Activated CD4-positive, alpha-beta memory T cell treated with anti-CD3 and anti-CD28 coated beads for 36 hours (primary cell): Measurements from ENCODE around the gene RAB3GAP2. TPM values are rescaled to one million over a fixed set of nuclear protein-coding genes. Genes with fewer than 3 reads are reported as not detected.
"Not testable (repeated sequence)": the region's sequence is repeated elsewhere in the genome, so short reads cannot be mapped to it uniquely, and the experiment has no call there.

Experiments used
- CTCF ChIA-PET: fragments of 350-600 bp; sonication (Branson Sonifier 250); formaldehyde crosslinking; loops from one replicate; lab custom pipeline; 2021; ENCODE audit warnings: antibody characterized with exemption, inconsistent platforms; lab: Charles Lee
- POLR2A ChIA-PET: fragments of 350-600 bp; sonication (Branson Sonifier 250); formaldehyde crosslinking; loops from one replicate; lab custom pipeline; 2021; ENCODE audit warnings: antibody characterized with exemption; lab: Charles Lee
- DNase-seq: peaks from one replicate; pipeline ENCODE4 v3.0.0-alpha.2; 2020
- H3K27ac Mint-ChIP-seq: one replicate; pipeline ENCODE4 v1.8.0; 2021; ENCODE audit warnings: mixed read lengths
- H3K27me3 Mint-ChIP-seq: one replicate; pipeline ENCODE4 v1.8.0; 2021; ENCODE audit warnings: mixed read lengths
- H3K36me3 Mint-ChIP-seq: one replicate; pipeline ENCODE4 v1.8.0; 2021; ENCODE audit warnings: mixed read lengths
- H3K4me1 Mint-ChIP-seq: one replicate; pipeline ENCODE4 v1.8.0; 2021; ENCODE audit warnings: low read depth, mixed read lengths
- H3K4me3 Mint-ChIP-seq: one replicate; pipeline ENCODE4 v1.8.0; 2021; ENCODE audit warnings: mild to moderate bottlenecking, mixed read lengths
- H3K9me3 Mint-ChIP-seq: one replicate; pipeline ENCODE4 v1.8.0; 2021; ENCODE audit warnings: mixed read lengths
- intact Hi-C: fragments of 100-400 bp; cut with micrococcal nuclease; formaldehyde crosslinking; loops from one replicate; pipeline ENCODE4 v1.15.1; 2023
- total RNA-seq, 2 experiments: library from RNA; stranded (reverse); gene quantifications; one replicate each; pipeline ENCODE4 v1.2.3, GENCODE V29; 2021

Gene RAB3GAP2, protein sequence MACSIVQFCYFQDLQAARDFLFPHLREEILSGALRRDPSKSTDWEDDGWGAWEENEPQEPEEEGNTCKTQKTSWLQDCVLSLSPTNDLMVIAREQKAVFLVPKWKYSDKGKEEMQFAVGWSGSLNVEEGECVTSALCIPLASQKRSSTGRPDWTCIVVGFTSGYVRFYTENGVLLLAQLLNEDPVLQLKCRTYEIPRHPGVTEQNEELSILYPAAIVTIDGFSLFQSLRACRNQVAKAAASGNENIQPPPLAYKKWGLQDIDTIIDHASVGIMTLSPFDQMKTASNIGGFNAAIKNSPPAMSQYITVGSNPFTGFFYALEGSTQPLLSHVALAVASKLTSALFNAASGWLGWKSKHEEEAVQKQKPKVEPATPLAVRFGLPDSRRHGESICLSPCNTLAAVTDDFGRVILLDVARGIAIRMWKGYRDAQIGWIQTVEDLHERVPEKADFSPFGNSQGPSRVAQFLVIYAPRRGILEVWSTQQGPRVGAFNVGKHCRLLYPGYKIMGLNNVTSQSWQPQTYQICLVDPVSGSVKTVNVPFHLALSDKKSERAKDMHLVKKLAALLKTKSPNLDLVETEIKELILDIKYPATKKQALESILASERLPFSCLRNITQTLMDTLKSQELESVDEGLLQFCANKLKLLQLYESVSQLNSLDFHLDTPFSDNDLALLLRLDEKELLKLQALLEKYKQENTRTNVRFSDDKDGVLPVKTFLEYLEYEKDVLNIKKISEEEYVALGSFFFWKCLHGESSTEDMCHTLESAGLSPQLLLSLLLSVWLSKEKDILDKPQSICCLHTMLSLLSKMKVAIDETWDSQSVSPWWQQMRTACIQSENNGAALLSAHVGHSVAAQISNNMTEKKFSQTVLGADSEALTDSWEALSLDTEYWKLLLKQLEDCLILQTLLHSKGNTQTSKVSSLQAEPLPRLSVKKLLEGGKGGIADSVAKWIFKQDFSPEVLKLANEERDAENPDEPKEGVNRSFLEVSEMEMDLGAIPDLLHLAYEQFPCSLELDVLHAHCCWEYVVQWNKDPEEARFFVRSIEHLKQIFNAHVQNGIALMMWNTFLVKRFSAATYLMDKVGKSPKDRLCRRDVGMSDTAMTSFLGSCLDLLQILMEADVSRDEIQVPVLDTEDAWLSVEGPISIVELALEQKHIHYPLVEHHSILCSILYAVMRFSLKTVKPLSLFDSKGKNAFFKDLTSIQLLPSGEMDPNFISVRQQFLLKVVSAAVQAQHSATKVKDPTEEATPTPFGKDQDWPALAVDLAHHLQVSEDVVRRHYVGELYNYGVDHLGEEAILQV (N-terminal part only)
- total RNA-seq, result 10 to 100 TPM; 46.1 to 46.5 TPM

DNA sequence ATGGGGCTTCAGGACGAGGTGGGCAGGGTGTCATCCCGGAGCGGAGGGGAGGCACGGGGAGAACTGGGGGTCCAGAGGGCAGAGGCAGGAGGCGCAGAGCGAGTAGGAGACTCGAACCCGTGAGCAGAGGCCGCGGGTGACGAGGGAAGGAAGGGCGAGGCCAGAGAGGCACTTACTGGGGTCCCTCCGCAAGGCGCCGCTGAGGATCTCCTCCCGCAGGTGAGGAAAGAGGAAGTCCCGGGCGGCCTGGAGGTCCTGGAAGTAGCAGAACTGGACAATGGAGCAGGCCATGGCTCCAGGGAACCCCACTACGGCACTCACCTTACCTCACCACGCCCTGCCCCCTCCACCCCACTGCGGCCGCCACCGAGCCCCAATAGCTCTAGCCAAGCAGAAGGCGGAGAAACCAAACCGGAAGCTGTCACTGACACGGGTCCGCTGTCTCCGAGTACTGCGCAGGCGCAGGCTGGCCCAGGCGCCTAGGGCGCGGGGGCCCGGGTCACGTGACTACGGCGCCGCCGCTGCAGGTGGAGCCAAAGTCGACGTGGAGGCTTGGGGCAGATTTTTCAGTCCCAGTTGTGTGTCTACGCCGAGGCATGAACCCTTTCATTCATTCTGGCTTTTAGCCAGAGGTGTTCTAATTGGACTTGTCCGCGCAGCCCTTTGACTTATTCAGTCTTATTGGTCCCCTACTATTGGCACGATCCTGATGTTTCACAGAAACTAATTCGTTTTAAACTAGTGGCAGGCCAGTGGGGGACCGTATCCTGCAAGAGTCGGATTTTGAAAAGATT, at the start of gene RAB3GAP2:
Gene RAB3GAP2 (minus strand): TSS at position 407 of the 794 bp plus-strand sequence. CDS start 116 bp downstream, at position 291.
- H3K9me3 Mint-ChIP-seq, result no peaks in the 10 kb centered on the region
- CTCF ChIA-PET, result interaction anchor here (1.2 kb wide), 1 partner anchor 7 kb away, joined by 6 read pairs; no protein-coding TSS in a partner anchor

DNA sequence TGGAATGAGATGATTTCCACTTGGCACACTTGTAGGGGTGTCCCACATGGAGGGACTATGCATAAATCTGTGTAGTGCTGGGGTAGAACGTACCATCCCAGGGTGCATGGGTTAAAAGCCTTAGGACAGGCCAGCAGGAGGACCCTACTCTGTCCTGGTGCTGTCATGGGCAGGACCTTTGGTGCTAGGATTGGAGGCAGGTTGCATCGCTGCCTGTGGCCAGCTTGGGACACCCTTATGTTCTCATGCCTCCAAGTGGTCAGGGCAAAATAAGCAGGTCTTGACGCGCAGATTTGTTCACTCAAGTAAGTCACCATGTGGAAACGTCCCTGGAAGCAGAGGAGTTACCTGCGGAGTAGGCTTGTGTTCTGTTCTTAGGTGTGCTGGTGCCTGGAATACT, 49.5 kb upstream of the RAB3GAP2 start:
- Mint-ChIP-seq H3K9me3 (no peaks in the 10 kb centered on the region), H3K27me3 (peaks cover 6% of the 10 kb centered on the region), H3K4me1 (no peaks in the 10 kb centered on the region), H3K36me3 (no peaks in the 10 kb centered on the region), H3K27ac (no peak overlapping the region), H3K4me3 (no peak overlapping the region)
- POLR2A ChIA-PET, result no interaction called here
- CTCF ChIA-PET, result no interaction called here
- DNase-seq, result no peak
- intact Hi-C loops, result no loop called here

More for the DNA sequence above, at the start of gene RAB3GAP2:
- peaks cover 17% of the 10 kb centered on the region for H3K4me1 Mint-ChIP-seq
- POLR2A ChIA-PET, result interaction anchor here (0.9 to 1.0 kb wide), 2 partner anchors 31 to 53 kb away, joined by 3 to 4 read pairs; no protein-coding TSS in a partner anchor
- peak; percentile 97 for DNase-seq
- intact Hi-C loops, result loop anchor here (1.0 to 10.0 kb wide), 6 partner anchors 31 to 1987 kb away; partner anchors contain the start of genes BPNT1, C1orf115, EPRS1 and RRP15
- H3K4me3 Mint-ChIP-seq, result no peak within 1 kb of the TSS
- peak within 1 kb of the TSS; percentile 86 for H3K27ac Mint-ChIP-seq
- peaks cover 3% of the 10 kb centered on the region for H3K27me3 Mint-ChIP-seq
- H3K36me3 Mint-ChIP-seq, result peaks cover 14% of the 10 kb centered on the region

DNA sequence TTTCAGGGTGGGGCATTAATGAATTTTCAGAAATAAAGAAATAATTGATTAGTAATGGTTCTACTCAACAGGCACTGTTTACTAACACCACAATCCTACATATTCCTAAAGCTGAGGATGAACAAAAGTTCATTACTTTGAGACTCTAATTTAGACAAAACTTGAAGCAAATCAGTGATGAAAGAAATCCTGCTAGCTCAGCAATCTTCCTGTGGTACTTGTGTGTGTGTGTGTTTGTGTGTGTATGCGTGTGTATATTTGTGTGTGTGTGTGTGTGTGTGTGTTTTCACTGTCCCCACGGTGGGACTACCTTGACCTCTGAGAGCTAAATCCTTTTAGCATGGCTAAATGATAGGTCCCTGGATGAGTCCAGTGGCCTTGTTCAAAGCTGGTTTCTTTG, 48.5 kb upstream of the RAB3GAP2 start:
- H3K27me3 Mint-ChIP-seq, result peaks cover 4% of the 10 kb centered on the region
- DNase-seq, result no peak
- ChIA-PET POLR2A (no interaction called here), CTCF (no interaction called here)
- H3K9me3 Mint-ChIP-seq, result no peaks in the 10 kb centered on the region
- no peak overlapping the region for H3K4me3 Mint-ChIP-seq
- intact Hi-C loops, result no loop called here
- no peaks in the 10 kb centered on the region for H3K36me3 Mint-ChIP-seq
- no peaks in the 10 kb centered on the region for H3K4me1 Mint-ChIP-seq
- H3K27ac Mint-ChIP-seq, result no peak overlapping the region

DNA sequence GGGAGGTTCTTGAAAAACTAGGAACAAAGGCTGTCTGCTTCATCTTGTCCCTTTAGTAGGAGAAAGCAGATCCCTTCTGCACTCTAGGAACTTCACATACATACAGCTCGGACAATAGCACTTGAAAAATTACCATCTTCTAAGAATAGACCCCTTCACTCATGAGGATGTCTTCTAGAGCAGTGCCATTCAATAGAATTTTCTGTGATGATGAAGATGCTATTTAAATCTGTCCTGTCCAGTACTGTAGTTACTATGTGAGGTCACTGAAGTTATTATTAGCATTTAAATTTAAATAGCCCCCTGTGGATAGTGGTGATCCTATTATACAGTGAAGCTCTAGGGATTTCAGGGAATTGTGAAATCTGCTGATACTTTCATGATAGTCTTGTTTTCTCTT, 46.4 kb upstream of the RAB3GAP2 start:
- Mint-ChIP-seq H3K27ac (no peak overlapping the region), H3K27me3 (peaks cover 4% of the 10 kb centered on the region), H3K36me3 (no peaks in the 10 kb centered on the region), H3K4me1 (no peaks in the 10 kb centered on the region), H3K4me3 (no peak overlapping the region), H3K9me3 (no peaks in the 10 kb centered on the region)
- POLR2A ChIA-PET, result no interaction called here
- intact Hi-C loops, result no loop called here
- no peak for DNase-seq
- CTCF ChIA-PET, result interaction anchor here (1.0 kb wide), 1 partner anchor 23 kb away, joined by 3 read pairs; no protein-coding TSS in a partner anchor

DNA sequence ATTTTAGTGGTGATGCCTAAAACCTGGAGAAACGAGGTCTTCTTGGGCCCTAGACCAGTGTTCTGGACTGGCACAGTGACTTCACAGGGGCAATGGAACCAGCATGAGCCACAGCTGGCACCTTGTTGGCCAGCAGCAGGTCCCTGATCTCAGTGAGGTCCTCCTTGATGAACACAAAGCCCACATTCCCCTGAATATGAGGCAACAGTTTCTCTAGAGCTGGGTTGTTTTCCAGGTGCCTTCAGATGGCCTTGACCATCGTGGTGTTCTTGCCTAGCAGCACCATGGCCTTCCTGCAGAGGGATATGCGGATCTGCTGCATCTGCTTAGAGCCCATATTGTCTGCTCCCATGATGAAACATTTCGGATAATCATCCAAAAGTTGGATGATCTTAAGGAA, 44.9 kb upstream of the RAB3GAP2 start:
- Mint-ChIP-seq H3K4me3 (no peak overlapping the region), H3K27ac (no peak overlapping the region), H3K9me3 (no peaks in the 10 kb centered on the region), H3K4me1 (no peaks in the 10 kb centered on the region), H3K36me3 (no peaks in the 10 kb centered on the region), H3K27me3 (peaks cover 2% of the 10 kb centered on the region)
- DNase-seq, result no peak
- POLR2A ChIA-PET, result no interaction called here
- CTCF ChIA-PET, result no interaction called here
- intact Hi-C loops, result no loop called here

DNA sequence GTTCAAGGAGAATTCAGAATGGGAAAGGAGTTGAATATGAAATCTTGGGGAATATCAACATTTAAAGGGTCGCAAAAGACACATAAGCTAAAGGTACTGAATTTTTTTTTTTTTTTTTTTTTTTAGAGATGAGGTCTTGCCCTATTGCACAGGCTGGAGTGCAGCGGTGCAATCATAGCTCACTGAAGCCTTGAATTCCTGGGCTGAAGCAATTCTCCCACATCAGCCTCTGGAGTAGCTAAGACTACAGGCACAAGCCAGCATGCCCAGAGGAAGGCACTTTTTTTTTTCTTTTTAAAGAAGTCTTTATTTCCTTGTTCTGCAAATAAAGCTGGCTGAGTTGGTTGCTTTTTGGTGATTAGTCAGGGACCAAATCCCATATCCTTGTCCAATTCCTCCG, 44.1 kb upstream of the RAB3GAP2 start:
- Mint-ChIP-seq H3K27ac (no peak overlapping the region), H3K9me3 (no peaks in the 10 kb centered on the region), H3K4me1 (no peaks in the 10 kb centered on the region), H3K36me3 (no peaks in the 10 kb centered on the region), H3K4me3 (no peak overlapping the region), H3K27me3 (no peaks in the 10 kb centered on the region)
- no peak for DNase-seq
- ChIA-PET POLR2A (no interaction called here), CTCF (no interaction called here)
- intact Hi-C loops, result no loop called here

DNA sequence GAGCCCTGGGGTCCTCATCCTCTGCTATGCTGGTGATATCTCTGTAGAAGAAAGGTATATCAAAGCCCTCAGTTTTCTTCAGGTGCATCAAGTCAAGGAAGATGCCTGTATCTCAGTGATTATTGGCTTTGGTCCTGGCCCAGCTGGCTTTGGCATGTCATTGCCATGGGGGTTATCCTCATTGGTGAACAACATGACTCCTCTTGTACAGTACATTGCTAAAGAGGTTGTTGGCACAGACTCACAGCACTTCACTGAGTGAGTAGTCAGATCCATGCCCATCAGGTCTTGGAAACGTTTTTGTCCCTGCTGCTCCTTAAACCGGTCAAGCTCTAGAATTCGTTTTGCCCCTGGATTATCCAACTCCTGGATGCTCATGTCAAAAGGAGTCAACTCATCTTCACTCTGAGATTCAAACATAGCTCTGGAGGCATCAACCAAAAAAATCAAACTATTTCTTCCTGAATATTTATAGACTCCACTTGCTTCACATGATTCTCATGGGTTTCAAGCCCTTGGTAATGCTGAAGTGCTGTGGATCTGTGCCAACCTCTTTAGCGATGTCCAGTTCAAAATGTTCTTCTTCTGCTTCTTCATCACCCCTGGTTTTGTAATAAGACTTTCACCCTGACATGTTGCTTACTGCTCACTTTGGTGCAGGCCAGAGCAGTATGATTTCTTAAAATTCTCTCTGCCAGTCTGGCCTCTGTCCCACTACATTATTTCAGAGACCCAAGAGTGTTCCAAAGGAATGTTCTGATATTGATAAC, 43.0 kb upstream of the RAB3GAP2 start:
- no peaks in the 10 kb centered on the region for H3K9me3 Mint-ChIP-seq
- DNase-seq, result no peak
- H3K36me3 Mint-ChIP-seq, result no peaks in the 10 kb centered on the region
- ChIA-PET CTCF (interaction anchor here (0.8 to 1.2 kb wide), 2 partner anchors 9 to 19 kb away, joined by 3 to 10 read pairs; no protein-coding TSS in a partner anchor), POLR2A (no interaction called here)
- intact Hi-C loops, result no loop called here
- no peaks in the 10 kb centered on the region for H3K27me3 Mint-ChIP-seq
- H3K4me3 Mint-ChIP-seq, result no peak overlapping the region
- H3K27ac Mint-ChIP-seq, result no peak overlapping the region
- H3K4me1 Mint-ChIP-seq, result no peaks in the 10 kb centered on the region

DNA sequence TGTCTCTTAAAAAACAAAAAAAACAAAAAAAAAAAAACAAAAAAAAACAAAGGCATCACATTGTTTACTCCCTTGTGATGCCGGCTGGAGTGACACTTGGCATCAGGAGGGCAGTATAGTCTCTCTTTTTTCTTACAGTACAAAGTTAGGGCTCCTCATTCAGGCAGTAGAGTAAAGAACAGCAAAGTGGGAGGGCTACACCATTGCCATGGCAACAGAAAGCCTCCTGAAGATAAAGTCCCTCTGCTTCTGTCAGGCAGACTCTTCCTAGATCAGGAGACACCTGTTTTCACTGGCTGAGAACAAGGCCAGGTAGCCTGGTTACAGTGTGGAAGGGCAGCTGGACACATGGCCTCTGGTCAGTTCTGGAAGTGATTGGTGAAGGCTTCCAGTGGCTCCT, 41.3 kb upstream of the RAB3GAP2 start:
- no peaks in the 10 kb centered on the region for H3K36me3 Mint-ChIP-seq
- POLR2A ChIA-PET, result no interaction called here

DNA sequence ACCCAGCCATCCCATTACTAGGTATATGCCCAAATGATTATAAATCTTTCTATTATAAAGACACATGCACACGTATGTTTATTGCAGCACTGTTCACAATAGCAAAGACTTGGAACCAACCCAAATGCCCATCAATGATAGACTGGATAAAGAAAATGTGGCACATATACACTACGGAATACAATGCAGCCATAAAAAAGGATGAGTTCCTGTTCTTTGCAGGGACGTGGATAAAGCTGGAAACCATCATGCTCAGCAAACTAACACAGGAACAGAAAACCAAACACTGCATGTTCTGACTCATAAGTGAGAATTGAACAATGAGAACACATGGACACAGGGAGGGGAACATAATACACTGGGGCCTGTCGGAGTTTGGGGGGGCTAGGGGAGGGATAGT, 37.9 kb upstream of the RAB3GAP2 start:
- H3K4me1 Mint-ChIP-seq, CTCF ChIA-PET, H3K36me3 Mint-ChIP-seq, DNase-seq, H3K9me3 Mint-ChIP-seq, intact Hi-C loops, POLR2A ChIA-PET, H3K27me3 Mint-ChIP-seq, H3K4me3 Mint-ChIP-seq, H3K27ac Mint-ChIP-seq: not testable (repeated sequence)

More for the DNA sequence above, 41.3 kb upstream of the RAB3GAP2 start:
- no peak overlapping the region for H3K27ac Mint-ChIP-seq
- CTCF ChIA-PET, result interaction anchor here (1.2 kb wide), 1 partner anchor 17 kb away, joined by 10 read pairs; no protein-coding TSS in a partner anchor
- H3K27me3 Mint-ChIP-seq, result peaks cover 3% of the 10 kb centered on the region
- no peaks in the 10 kb centered on the region for H3K9me3 Mint-ChIP-seq
- no peaks in the 10 kb centered on the region for H3K4me1 Mint-ChIP-seq
- intact Hi-C loops, result no loop called here
- no peak for DNase-seq
- no peak overlapping the region for H3K4me3 Mint-ChIP-seq

DNA sequence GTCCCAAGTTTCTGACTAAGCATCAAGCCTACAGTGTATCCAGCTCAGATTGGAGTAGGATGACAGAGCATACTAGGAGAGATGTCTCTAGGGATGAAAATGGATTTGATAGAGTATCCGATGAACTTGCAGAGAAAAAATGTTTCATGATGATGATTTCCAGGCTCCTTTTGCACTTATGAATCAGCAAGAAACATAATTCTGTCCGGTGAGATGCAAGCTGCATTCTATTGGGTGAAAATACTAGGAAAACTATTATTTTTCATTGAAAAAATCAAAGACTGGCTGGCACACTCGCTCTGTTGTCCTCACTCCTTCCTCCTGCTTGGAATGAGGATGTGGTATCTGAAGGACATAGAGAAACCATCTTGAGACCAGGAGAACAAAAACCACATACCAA, 35.4 kb upstream of the RAB3GAP2 start:
- peaks cover 6% of the 10 kb centered on the region for H3K27me3 Mint-ChIP-seq

More for the DNA sequence above, 35.4 kb upstream of the RAB3GAP2 start:
- intact Hi-C loops, result no loop called here
- POLR2A ChIA-PET, result no interaction called here
- no peaks in the 10 kb centered on the region for H3K9me3 Mint-ChIP-seq
- no peaks in the 10 kb centered on the region for H3K36me3 Mint-ChIP-seq
- no peak overlapping the region for H3K4me3 Mint-ChIP-seq
- CTCF ChIA-PET, result no interaction called here
- H3K27ac Mint-ChIP-seq, result no peak overlapping the region
- no peak for DNase-seq
- H3K4me1 Mint-ChIP-seq, result no peaks in the 10 kb centered on the region
